Hepatocyte (in vitro differentiated cells): ENCODE measurements around the gene MRPL42. TPM values are rescaled to one million over a fixed set of nuclear protein-coding genes. Genes with fewer than 3 reads are reported as not detected.
A peak's percentile ranks its signal among the peaks of the same experiment; 100 is the strongest.

ENCODE experiments used
- DNase-seq: peaks from one replicate; pipeline ENCODE4 v3.0.0-alpha.2; 2016; ENCODE audit warnings: low spot score
- H2AFZ ChIP-seq: fragments of 200-600 bp; sonication (generic); 2 replicates; pipeline ENCODE4 v1.6.0; 2016; ENCODE audit warnings: antibody characterized with exemption, mild to moderate bottlenecking
- H3K27ac ChIP-seq: fragments of 200-600 bp; sonication (generic); 2 replicates; pipeline ENCODE4 v1.5.1; 2016; ENCODE audit warnings: mild to moderate bottlenecking
- H3K27me3 ChIP-seq: fragments of 200-600 bp; sonication (generic); 2 replicates; pipeline ENCODE4 v1.6.1; 2016
- H3K36me3 ChIP-seq: fragments of 200-600 bp; sonication (generic); replicated peaks from 2 replicates; pipeline ENCODE4 v1.5.1; 2016; ENCODE audit warnings: low read depth; ENCODE audit not compliant: insufficient read depth
- H3K4me1 ChIP-seq: fragments of 200-600 bp; sonication (generic); 2 replicates; pipeline ENCODE4 v1.5.1; 2016; ENCODE audit warnings: mild to moderate bottlenecking, moderate library complexity; ENCODE audit not compliant: insufficient read depth
- H3K4me2 ChIP-seq: fragments of 200-600 bp; sonication (generic); 2 replicates; pipeline ENCODE4 v1.6.0; 2016
- H3K4me3 ChIP-seq: fragments of 200-600 bp; sonication (generic); 2 replicates; pipeline ENCODE4 v1.5.1; 2016; ENCODE audit warnings: mild to moderate bottlenecking
- H3K79me2 ChIP-seq: fragments of 200-600 bp; sonication (generic); 2 replicates; pipeline ENCODE4 v1.6.0; 2017; ENCODE audit warnings: mild to moderate bottlenecking
- H3K9me2 ChIP-seq: fragments of 200-600 bp; sonication (generic); replicated peaks from 2 replicates; pipeline ENCODE4 v1.6.0; 2017; ENCODE audit warnings: mild to moderate bottlenecking; ENCODE audit not compliant: insufficient read depth
- H3K9me3 ChIP-seq: fragments of 200-600 bp; sonication (generic); 2 replicates; pipeline ENCODE4 v1.5.1; 2016; ENCODE audit warnings: low read depth, mild to moderate bottlenecking
- H4K20me1 ChIP-seq: fragments of 200-600 bp; sonication (generic); 2 replicates; pipeline ENCODE4 v1.6.0; 2016; ENCODE audit warnings: mild to moderate bottlenecking; ENCODE audit not compliant: insufficient read depth, poor library complexity, severe bottlenecking
- CTCF ChIP-seq: fragments of 200-600 bp; sonication (generic); IDR thresholded peaks from 2 replicates; pipeline ENCODE4 v1.5.1; 2016; ENCODE audit warnings: antibody characterized with exemption, mild to moderate bottlenecking; ENCODE audit not compliant: poor library complexity
- EZH2 ChIP-seq: fragments of 200-600 bp; sonication (generic); IDR thresholded peaks from 2 replicates; pipeline ENCODE4 v1.6.1; 2016; ENCODE audit warnings: antibody characterized with exemption, mild to moderate bottlenecking, borderline replicate concordance
- EZH2phosphoT487 ChIP-seq: fragments of 200-600 bp; sonication (generic); IDR thresholded peaks from one replicate; pipeline ENCODE4 v1.6.1; 2018; ENCODE audit warnings: antibody characterized with exemption, mild to moderate bottlenecking, low read depth, moderate library complexity; ENCODE audit not compliant: unreplicated experiment, severe bottlenecking
- WGBS: methylation state at CpG from one replicate; pipeline ENCODE4 v1.1.6; 2016; ENCODE audit warnings: low lambda C conversion rate; ENCODE audit errors: missing lambda C conversion rate; 5-methylcytosine and 5-hydroxymethylcytosine counted together
- polyA plus RNA-seq: library from polyadenylated mRNA; unstranded; fragments of >200 nt; fragmentation: Nextera tagmentation; extraction: Ambion mirVana; gene quantifications from 2 replicates; pipeline ENCODE4 v1.2.1, GENCODE V29; 2016
- total RNA-seq: library from RNA; depleted of rRNA; stranded (reverse); fragments of >200 nt; gene quantifications from 2 replicates; pipeline ENCODE4 v1.2.3, GENCODE V29; 2014

MRPL42 gene
- total and polyA plus RNA-seq, 2 experiments from 2014 or later = 74.9 to 111 TPM

GRCh38 chr12:93443576-93443975, 23.7 kb upstream of the MRPL42 start:
- Histone ChIP-seq H4K20me1 (peaks cover 24% of the 10 kb centered on the region), H3K27ac (peak overlapping the region; percentile 96), H3K4me3 (no peak overlapping the region), H3K79me2 (peaks cover 31% of the 10 kb centered on the region), H3K4me2 (peak overlapping the region; percentile 81), H2AFZ (no peak overlapping the region), H3K27me3 (no peaks in the 10 kb centered on the region), H3K9me3 (no peaks in the 10 kb centered on the region), H3K36me3 (no peaks in the 10 kb centered on the region), H3K4me1 (peaks cover 19% of the 10 kb centered on the region), H3K9me2 (no peaks in the 10 kb centered on the region)
- WGBS = 97% methylated on average over 4 of the region's 4 CpGs
- no peak for TF ChIP-seq EZH2phosphoT487
- TF ChIP-seq EZH2 = no peak
- TF ChIP-seq CTCF = no peak
- DNase-seq = no peak

GRCh38 chr12:93447555-93448290, 19.6 kb upstream of the MRPL42 start:
- Histone ChIP-seq H3K79me2 (peaks cover 2% of the 10 kb centered on the region), H3K9me2 (no peaks in the 10 kb centered on the region), H3K4me3 (no peak overlapping the region), H2AFZ (no peak overlapping the region), H3K4me2 (no peak overlapping the region), H3K27ac (no peak overlapping the region), H3K27me3 (no peaks in the 10 kb centered on the region), H3K36me3 (no peaks in the 10 kb centered on the region), H4K20me1 (no peaks in the 10 kb centered on the region), H3K9me3 (no peaks in the 10 kb centered on the region), H3K4me1 (peaks cover 7% of the 10 kb centered on the region)
- DNase-seq = no peak
- TF ChIP-seq EZH2phosphoT487 (no peak), CTCF (no peak), EZH2 (no peak)
- WGBS = 69% methylated on average over 4 of the region's 4 CpGs

GRCh38 chr12:93448796-93449195, 18.5 kb upstream of the MRPL42 start:
- no peaks in the 10 kb centered on the region for H3K9me2 ChIP-seq
- DNase-seq = no peak
- no peaks in the 10 kb centered on the region for H4K20me1 ChIP-seq
- H3K27me3 ChIP-seq = no peaks in the 10 kb centered on the region
- WGBS = 70% methylated on average over 5 of the region's 5 CpGs
- H3K4me1 ChIP-seq = peaks cover 7% of the 10 kb centered on the region
- no peaks in the 10 kb centered on the region for H3K9me3 ChIP-seq
- TF ChIP-seq EZH2phosphoT487 (no peak), EZH2 (no peak), CTCF (no peak)
- H3K36me3 ChIP-seq = no peaks in the 10 kb centered on the region
- no peaks in the 10 kb centered on the region for H3K79me2 ChIP-seq
- H2AFZ ChIP-seq = no peak overlapping the region
- no peak overlapping the region for H3K4me2 ChIP-seq
- H3K27ac ChIP-seq = no peak overlapping the region
- no peak overlapping the region for H3K4me3 ChIP-seq
